ENCODE results near the gene EVX1.

The EVX1 gene

GRCh38 chr7:27247452-27248426 is 5.1 kb downstream of the EVX1 start:
- ChIA-PET CTCF (interaction anchor here (1.0 to 1.6 kb wide), 3 partner anchors 10 to 37 kb away, joined by 3 to 6 read pairs (median 4); no protein-coding TSS in a partner anchor), POLR2A (no interaction called here)
- DNase-seq, result no peak

GRCh38 chr7:27248427-27248806 is 5.8 kb downstream of the EVX1 start:
- no peak for DNase-seq
- CTCF ChIA-PET, result no interaction called here

More at GRCh38 chr7:27247452-27248426, 5.1 kb downstream of the EVX1 start:
- WGBS (ENCODE audit: insufficient coverage), result 89% methylated on average over 1 of the region's 4 CpGs
- Histone ChIP-seq H3K4me1 (ENCODE audit: control extremely low read depth in 1 of 4, control insufficient read depth in 4 of 4, insufficient read depth in 4 of 4, low read length in 3 of 4) (peaks cover 0 to 35% (median 27%) of the 10 kb centered on the region in 4 experiments), H3K4me3 (ENCODE audit: control insufficient read depth in 1 of 7, extremely low read depth in 1 of 7, insufficient read depth in 4 of 7, low read depth in 2 of 7, low read length in 6 of 7) (no peak overlapping the region), H3K9me3 (ENCODE audit: control extremely low read depth in 1 of 5, control insufficient read depth in 4 of 5, insufficient read depth in 2 of 5, low read depth in 1 of 5, low read length in 4 of 5) (peaks cover 0 to 3% (median 0%) of the 10 kb centered on the region in 5 experiments), H3K27ac (ENCODE audit: insufficient read depth in 1 of 2, low read depth in 1 of 2, low read length in 2 of 2, poor library complexity in 1 of 2, severe bottlenecking in 2 of 2) (no peak overlapping the region), H3K27me3 (replicated peaks in 2 of 5; ENCODE audit: control insufficient read depth in 4 of 5, insufficient read depth in 5 of 5, low read length in 4 of 5) (peaks cover 10 to 100% (median 71%) of the 10 kb centered on the region in 5 experiments), H3K36me3 (ENCODE audit: control insufficient read depth in 4 of 4, insufficient read depth in 4 of 4, low read length in 3 of 4) (no peaks in the 10 kb centered on the region)

GRCh38 chr7:27248911-27249723 is 6.5 kb downstream of the EVX1 start:
- POLR2A ChIA-PET, result interaction anchor here (0.7 kb wide), 1 partner anchor 320 kb away, joined by 5 read pairs; no protein-coding TSS in a partner anchor
- Histone ChIP-seq H3K27ac (ENCODE audit: insufficient read depth in 1 of 2, low read depth in 1 of 2, low read length in 2 of 2, poor library complexity in 1 of 2, severe bottlenecking in 2 of 2) (no peak overlapping the region), H3K4me3 (ENCODE audit: control insufficient read depth in 1 of 7, extremely low read depth in 1 of 7, insufficient read depth in 4 of 7, low read depth in 2 of 7, low read length in 6 of 7) (no peak overlapping the region), H3K9me3 (ENCODE audit: control extremely low read depth in 1 of 5, control insufficient read depth in 4 of 5, insufficient read depth in 2 of 5, low read depth in 1 of 5, low read length in 4 of 5) (peaks cover 0 to 3% (median 0%) of the 10 kb centered on the region in 5 experiments), H3K27me3 (replicated peaks in 2 of 5; ENCODE audit: control insufficient read depth in 4 of 5, insufficient read depth in 5 of 5, low read length in 4 of 5) (peaks cover 20 to 100% (median 69%) of the 10 kb centered on the region in 5 experiments), H3K36me3 (ENCODE audit: control insufficient read depth in 4 of 4, insufficient read depth in 4 of 4, low read length in 3 of 4) (no peaks in the 10 kb centered on the region), H3K4me1 (ENCODE audit: control extremely low read depth in 1 of 4, control insufficient read depth in 4 of 4, insufficient read depth in 4 of 4, low read length in 3 of 4) (peaks cover 0 to 30% (median 24%) of the 10 kb centered on the region in 4 experiments)
- peak in 2 of 3 donors; percentile 56 to 64 for DNase-seq
- CTCF ChIA-PET, result interaction anchor here (0.9 kb wide), 1 partner anchor 38 kb away, joined by 3 read pairs; no protein-coding TSS in a partner anchor
- 11% methylated on average over 16 of the region's 23 CpGs for WGBS (ENCODE audit: insufficient coverage)

More at GRCh38 chr7:27248427-27248806, 5.8 kb downstream of the EVX1 start:
- Histone ChIP-seq H3K27ac (ENCODE audit: insufficient read depth in 1 of 2, low read depth in 1 of 2, low read length in 2 of 2, poor library complexity in 1 of 2, severe bottlenecking in 2 of 2) (no peak overlapping the region), H3K9me3 (ENCODE audit: control extremely low read depth in 1 of 5, control insufficient read depth in 4 of 5, insufficient read depth in 2 of 5, low read depth in 1 of 5, low read length in 4 of 5) (peaks cover 0 to 3% (median 0%) of the 10 kb centered on the region in 5 experiments), H3K36me3 (ENCODE audit: control insufficient read depth in 4 of 4, insufficient read depth in 4 of 4, low read length in 3 of 4) (no peaks in the 10 kb centered on the region), H3K4me1 (ENCODE audit: control extremely low read depth in 1 of 4, control insufficient read depth in 4 of 4, insufficient read depth in 4 of 4, low read length in 3 of 4) (peaks cover 0 to 32% (median 24%) of the 10 kb centered on the region in 4 experiments), H3K4me3 (ENCODE audit: control insufficient read depth in 1 of 7, extremely low read depth in 1 of 7, insufficient read depth in 4 of 7, low read depth in 2 of 7, low read length in 6 of 7) (no peak overlapping the region), H3K27me3 (replicated peaks in 2 of 5; ENCODE audit: control insufficient read depth in 4 of 5, insufficient read depth in 5 of 5, low read length in 4 of 5) (peaks cover 14 to 100% (median 74%) of the 10 kb centered on the region in 5 experiments)
- 62% methylated on average over 3 of the region's 3 CpGs for WGBS (ENCODE audit: insufficient coverage)
- POLR2A ChIA-PET, result no interaction called here

GRCh38 chr7:27249724-27250556 is 7.3 kb downstream of the EVX1 start:
- H3K4me3 ChIP-seq (ENCODE audit: control insufficient read depth in 1 of 7, extremely low read depth in 1 of 7, insufficient read depth in 4 of 7, low read depth in 2 of 7, low read length in 6 of 7), result no peak overlapping the region
- no peak overlapping the region for H3K27ac ChIP-seq (ENCODE audit: insufficient read depth in 1 of 2, low read depth in 1 of 2, low read length in 2 of 2, poor library complexity in 1 of 2, severe bottlenecking in 2 of 2)
- POLR2A ChIA-PET, result interaction anchor here (0.7 kb wide), 1 partner anchor 319 kb away, joined by 5 read pairs; no protein-coding TSS in a partner anchor
- H3K27me3 ChIP-seq (replicated peaks in 2 of 5; ENCODE audit: control insufficient read depth in 4 of 5, insufficient read depth in 5 of 5, low read length in 4 of 5), result peaks cover 20 to 100% (median 73%) of the 10 kb centered on the region in 5 experiments
- CTCF ChIA-PET, result interaction anchor here (0.9 kb wide), 1 partner anchor 39 kb away, joined by 3 read pairs; no protein-coding TSS in a partner anchor
- peaks cover 0 to 29% (median 24%) of the 10 kb centered on the region in 4 experiments for H3K4me1 ChIP-seq (ENCODE audit: control extremely low read depth in 1 of 4, control insufficient read depth in 4 of 4, insufficient read depth in 4 of 4, low read length in 3 of 4)
- DNase-seq, result no peak
- no peaks in the 10 kb centered on the region for H3K36me3 ChIP-seq (ENCODE audit: control insufficient read depth in 4 of 4, insufficient read depth in 4 of 4, low read length in 3 of 4)
- WGBS (ENCODE audit: insufficient coverage), result 7% methylated on average over 7 of the region's 19 CpGs
- H3K9me3 ChIP-seq (ENCODE audit: control extremely low read depth in 1 of 5, control insufficient read depth in 4 of 5, insufficient read depth in 2 of 5, low read depth in 1 of 5, low read length in 4 of 5), result peaks cover 0 to 3% (median 0%) of the 10 kb centered on the region in 5 experiments

- Histone ChIP-seq H3K4me3 (ENCODE audit: control insufficient read depth in 1 of 7, extremely low read depth in 1 of 7, insufficient read depth in 4 of 7, low read depth in 2 of 7, low read length in 6 of 7) (no peak overlapping the region), H3K27ac (ENCODE audit: insufficient read depth in 1 of 2, low read depth in 1 of 2, low read length in 2 of 2, poor library complexity in 1 of 2, severe bottlenecking in 2 of 2) (no peak overlapping the region), H3K4me1 (ENCODE audit: control extremely low read depth in 1 of 4, control insufficient read depth in 4 of 4, insufficient read depth in 4 of 4, low read length in 3 of 4) (peaks cover 0 to 23% (median 20%) of the 10 kb centered on the region in 4 experiments), H3K27me3 (replicated peaks in 2 of 5; ENCODE audit: control insufficient read depth in 4 of 5, insufficient read depth in 5 of 5, low read length in 4 of 5) (peaks cover 23 to 99% (median 73%) of the 10 kb centered on the region in 5 experiments), H3K9me3 (ENCODE audit: control extremely low read depth in 1 of 5, control insufficient read depth in 4 of 5, insufficient read depth in 2 of 5, low read depth in 1 of 5, low read length in 4 of 5) (peaks cover 0 to 3% (median 0%) of the 10 kb centered on the region in 5 experiments), H3K36me3 (ENCODE audit: control insufficient read depth in 4 of 4, insufficient read depth in 4 of 4, low read length in 3 of 4) (no peaks in the 10 kb centered on the region)
- ChIA-PET POLR2A (no interaction called here), CTCF (no interaction called here)
- 13% methylated on average over 5 of the region's 6 CpGs for WGBS (ENCODE audit: insufficient coverage)
- peak in 1 of 3 donors; percentile 18 for DNase-seq
Measured at GRCh38 chr7:27250557-27251070, 8.0 kb downstream of the EVX1 start.

GRCh38 chr7:27251136-27251651 is 8.6 kb downstream of the EVX1 start:
- CTCF ChIA-PET, result interaction anchor here (1.0 kb wide), 1 partner anchor 55 kb away, joined by 3 read pairs; no protein-coding TSS in a partner anchor
- peak overlapping the region in 3 of 7 experiments; percentile 20 to 26 (median 23) for H3K4me3 ChIP-seq (ENCODE audit: control insufficient read depth in 1 of 7, extremely low read depth in 1 of 7, insufficient read depth in 4 of 7, low read depth in 2 of 7, low read length in 6 of 7)
- 4% methylated on average over 21 of the region's 29 CpGs for WGBS (ENCODE audit: insufficient coverage)

More at GRCh38 chr7:27251136-27251651, 8.6 kb downstream of the EVX1 start:
- H3K27me3 ChIP-seq (replicated peaks in 2 of 5; ENCODE audit: control insufficient read depth in 4 of 5, insufficient read depth in 5 of 5, low read length in 4 of 5), result peaks cover 23 to 94% (median 70%) of the 10 kb centered on the region in 5 experiments
- H3K36me3 ChIP-seq (ENCODE audit: control insufficient read depth in 4 of 4, insufficient read depth in 4 of 4, low read length in 3 of 4), result no peaks in the 10 kb centered on the region
- POLR2A ChIA-PET, result no interaction called here
- peaks cover 0 to 3% (median 0%) of the 10 kb centered on the region in 5 experiments for H3K9me3 ChIP-seq (ENCODE audit: control extremely low read depth in 1 of 5, control insufficient read depth in 4 of 5, insufficient read depth in 2 of 5, low read depth in 1 of 5, low read length in 4 of 5)
- peak in 2 of 3 donors; percentile 37 to 50 for DNase-seq
- no peak overlapping the region for H3K27ac ChIP-seq (ENCODE audit: insufficient read depth in 1 of 2, low read depth in 1 of 2, low read length in 2 of 2, poor library complexity in 1 of 2, severe bottlenecking in 2 of 2)
- peaks cover 0 to 17% (median 14%) of the 10 kb centered on the region in 4 experiments for H3K4me1 ChIP-seq (ENCODE audit: control extremely low read depth in 1 of 4, control insufficient read depth in 4 of 4, insufficient read depth in 4 of 4, low read length in 3 of 4)
